ENCODE measurements around the gene SULT1A1.
"Not testable (repeated sequence)": the region's sequence is repeated elsewhere in the genome, so short reads cannot be mapped to it uniquely, and the experiment has no call there.

The SULT1A1 gene

DNA sequence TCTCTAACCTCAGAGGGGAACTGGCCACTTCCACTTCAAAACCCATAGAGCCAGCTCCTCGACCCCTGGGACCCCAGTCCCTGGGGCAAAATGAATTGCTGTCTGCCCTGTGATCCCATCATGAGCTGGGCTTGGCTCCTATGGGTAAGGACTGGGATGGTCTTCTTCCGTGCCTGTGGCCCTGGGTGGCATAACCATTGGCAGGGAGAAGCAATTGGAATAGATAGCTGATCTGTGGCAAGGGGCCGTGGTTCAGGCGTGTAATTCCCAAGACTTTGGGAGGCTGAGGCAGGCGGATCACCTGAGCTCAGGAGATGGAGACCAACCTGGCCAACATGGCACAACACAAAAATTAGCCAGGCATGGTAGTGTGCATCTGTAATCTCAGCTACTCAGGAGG is 17.3 kb downstream of the SULT1A1 start:
- no peak for DNase-seq (ENCODE audit: low read depth, low spot score)
- H3K27ac ChIP-seq = no peak overlapping the region

DNA sequence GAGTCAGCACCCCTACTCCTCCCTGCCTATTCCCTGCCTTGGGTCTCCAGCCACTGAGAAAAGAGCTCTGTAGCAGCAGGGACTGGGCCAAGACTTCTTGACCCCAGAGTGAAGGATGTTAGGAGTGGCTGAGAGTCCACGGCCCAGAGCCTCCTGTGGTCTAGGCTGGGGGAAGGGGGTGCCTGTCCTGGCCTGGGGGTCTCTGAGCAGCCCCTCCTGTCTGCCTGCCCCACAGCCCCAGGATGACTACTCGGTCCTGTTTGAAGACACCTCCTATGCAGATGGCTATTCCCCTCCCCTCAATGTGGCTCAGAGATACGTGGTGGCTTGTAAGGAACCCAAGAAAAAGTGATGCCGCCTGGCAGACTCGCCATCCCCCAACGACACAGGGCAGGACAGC is 18.5 kb downstream of the SULT1A1 start:
- H3K27ac ChIP-seq = no peak overlapping the region
- no peak for DNase-seq (ENCODE audit: low read depth, low spot score)

GRCh38 chr16:28590384-28591340 is 19.2 kb downstream of the SULT1A1 start:
- no peak for DNase-seq (ENCODE audit: low read depth, low spot score)
- H3K27ac ChIP-seq = no peak overlapping the region

DNA sequence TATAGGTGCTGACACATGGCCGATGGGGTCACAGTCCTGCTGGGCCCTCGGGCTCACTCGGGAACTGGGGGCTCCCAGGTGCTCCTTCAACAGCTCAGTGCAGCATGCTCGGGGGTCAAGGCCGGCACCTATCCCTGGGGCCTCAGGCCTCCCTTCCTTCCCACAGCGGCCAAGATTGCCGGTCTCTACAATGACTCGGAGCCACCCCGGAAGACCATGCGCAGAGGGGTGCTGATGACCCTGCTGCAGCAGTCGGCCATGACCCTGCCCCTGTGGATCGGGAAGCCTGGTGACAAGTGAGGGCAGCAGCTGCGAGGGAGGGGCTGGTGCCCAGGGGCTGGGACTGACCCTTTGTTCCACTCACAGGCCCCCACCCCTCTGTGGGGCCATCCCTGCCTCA is 19.9 kb downstream of the SULT1A1 start:
- H3K27ac ChIP-seq = no peak overlapping the region
- DNase-seq (ENCODE audit: low read depth, low spot score) = no peak

DNA sequence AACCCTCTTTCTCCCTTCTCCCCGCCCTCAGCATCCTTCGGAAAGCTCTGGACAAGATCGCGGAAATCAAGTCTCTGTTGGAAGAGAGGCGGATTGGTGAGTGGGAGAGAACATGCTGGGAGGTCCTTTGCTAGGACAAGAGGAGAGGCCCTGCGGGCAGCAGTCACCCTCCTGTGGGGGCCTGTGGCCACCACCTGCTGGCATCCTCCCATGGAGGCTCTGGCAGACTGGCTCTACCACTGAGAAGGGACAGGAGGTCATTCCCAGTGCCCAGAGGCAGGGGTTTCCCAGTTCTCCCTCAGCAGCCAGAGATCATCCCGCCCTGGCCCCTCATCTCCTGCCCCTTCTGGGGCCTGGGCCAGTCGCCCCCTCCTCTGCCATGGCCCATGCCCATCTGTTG is 20.8 kb downstream of the SULT1A1 start:
- DNase-seq (ENCODE audit: low read depth, low spot score) = no peak
- no peak overlapping the region for H3K27ac ChIP-seq

- no peak overlapping the region for H3K27ac ChIP-seq
- DNase-seq (ENCODE audit: low read depth, low spot score) = no peak
These were observed 22.5 kb downstream of the SULT1A1 start for GRCh38 chr16:28587386-28587785.

DNA sequence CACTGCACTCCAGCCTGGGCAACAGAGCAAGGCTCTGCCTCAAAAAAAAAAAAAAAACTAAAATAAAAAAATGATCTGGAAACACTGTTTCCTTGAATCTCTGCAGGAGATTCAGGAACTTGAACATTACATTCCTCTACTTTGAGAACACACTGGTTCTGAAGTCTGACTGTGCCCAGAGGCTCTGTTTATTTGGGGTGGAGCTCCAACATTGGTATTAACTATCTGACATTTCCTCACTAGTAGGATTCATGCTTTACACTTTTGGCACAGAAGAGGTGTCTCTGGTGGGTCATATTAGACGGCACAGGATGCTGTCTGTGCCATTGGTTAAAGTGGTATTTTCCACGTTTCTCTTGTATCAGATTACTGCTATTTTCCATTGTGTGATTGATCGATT is 23.4 kb downstream of the SULT1A1 start:
- DNase-seq (ENCODE audit: low read depth, low spot score) = no peak
- no peak overlapping the region for H3K27ac ChIP-seq

- H3K27ac ChIP-seq = no peak overlapping the region
- no peak for DNase-seq (ENCODE audit: low read depth, low spot score)
These were observed 24.2 kb downstream of the SULT1A1 start for GRCh38 chr16:28585674-28586073.

GRCh38 chr16:28580726-28581315 is 29.0 kb downstream of the SULT1A1 start:
- no peak overlapping the region for H3K27ac ChIP-seq
- DNase-seq (ENCODE audit: low read depth, low spot score) = no peak

DNA sequence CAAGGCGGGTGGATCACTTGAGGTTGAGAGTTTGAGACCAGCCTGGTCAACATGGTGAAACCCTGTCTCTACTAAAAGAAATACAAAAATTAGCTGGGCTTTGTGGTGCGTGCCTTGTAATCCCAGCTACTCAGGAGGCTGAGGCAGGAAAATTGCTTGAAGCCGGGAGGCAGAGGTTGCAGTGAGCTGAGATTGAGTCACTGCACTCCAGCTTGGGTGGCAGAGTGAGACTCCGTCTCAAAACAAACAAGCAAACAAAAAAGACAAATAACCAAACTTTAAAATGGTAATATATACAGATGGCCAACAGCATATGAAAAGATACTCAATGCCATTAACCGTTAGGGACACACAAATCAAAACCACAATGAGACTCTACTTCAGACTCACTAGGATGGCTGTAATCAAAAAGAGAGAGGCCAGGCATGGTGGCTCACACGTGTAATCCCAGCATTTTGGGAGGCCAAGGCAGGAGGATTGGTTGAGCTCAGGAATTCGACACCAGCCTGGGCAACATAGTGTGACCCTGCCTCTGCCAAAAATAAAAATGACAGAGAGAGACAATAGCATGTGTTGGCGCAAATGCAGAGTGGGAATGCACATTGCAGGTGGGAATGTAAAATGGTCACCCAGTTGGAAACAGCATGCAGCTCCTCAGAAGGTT is 34.3 kb downstream of the SULT1A1 start:
- no peak for DNase-seq (ENCODE audit: low read depth, low spot score)

DNA sequence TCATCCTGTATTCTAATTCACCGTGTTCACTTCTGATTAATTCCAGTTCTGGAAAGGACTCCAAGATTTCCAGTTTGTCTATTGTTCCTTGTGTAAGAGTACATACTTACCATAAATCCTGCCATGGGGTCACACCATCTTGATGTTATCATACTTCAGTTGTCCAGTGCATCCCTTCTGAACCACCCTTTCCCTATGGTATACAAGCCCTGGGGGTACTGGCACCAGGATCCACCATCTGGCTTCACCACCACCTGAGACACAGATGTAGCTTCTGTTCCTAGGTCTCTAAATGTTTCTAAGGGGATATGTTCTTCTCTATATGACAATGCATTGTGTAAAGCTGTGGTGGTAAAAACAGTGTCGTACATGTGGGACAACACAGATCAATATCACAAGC is 34.9 kb downstream of the SULT1A1 start:
- no peak for DNase-seq (ENCODE audit: low read depth, low spot score)
- H3K27ac ChIP-seq = no peak overlapping the region

More for the DNA sequence above, 34.3 kb downstream of the SULT1A1 start:
- H3K27ac ChIP-seq = no peak overlapping the region

DNA sequence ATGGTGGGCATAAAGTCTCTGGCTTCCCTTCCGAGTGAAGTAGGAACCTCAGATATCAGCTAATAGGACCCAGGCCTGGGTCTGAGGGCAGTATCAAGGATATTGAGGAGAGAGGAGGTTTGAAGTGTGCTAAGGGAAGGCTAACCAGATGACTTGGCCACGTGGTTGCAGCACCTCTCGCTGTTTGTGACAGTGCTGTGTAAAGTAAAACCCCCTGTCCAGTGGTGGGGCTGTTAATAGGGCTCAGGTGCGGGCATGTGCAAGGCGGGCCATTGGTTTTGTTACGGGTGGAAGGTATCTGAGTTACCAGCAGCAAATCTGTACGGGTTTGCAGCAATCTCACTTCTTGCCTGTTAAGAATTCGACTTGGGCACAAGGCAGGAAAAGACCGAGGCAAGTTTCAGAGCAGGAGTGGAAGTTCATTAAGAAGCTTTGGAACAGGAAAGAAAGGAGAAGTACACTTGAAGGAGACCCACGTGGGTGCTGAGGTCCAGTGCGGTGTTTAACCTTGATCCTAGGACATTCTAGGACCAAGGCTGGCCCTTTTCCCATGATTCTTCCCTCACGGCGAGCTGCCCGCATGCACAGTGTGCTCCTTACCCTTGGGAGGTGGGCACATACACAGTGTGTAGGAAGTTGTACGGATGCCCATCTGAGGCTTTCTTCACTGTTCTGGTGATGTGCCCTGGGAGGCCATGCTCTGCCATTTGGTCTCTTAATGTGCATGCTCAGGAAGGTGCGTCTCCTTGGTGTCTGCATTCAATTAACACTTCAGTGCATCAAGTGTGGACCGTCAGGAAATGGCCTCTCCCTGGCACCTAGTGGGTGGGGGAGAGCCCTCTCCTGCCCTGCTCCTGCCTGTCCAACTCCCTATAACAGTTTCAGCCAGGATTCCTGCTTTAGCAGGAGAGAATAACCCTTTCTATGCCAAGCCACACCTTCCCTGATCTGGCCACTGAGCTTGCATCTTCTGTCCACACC is 35.8 kb downstream of the SULT1A1 start:
- no peak overlapping the region for H3K27ac ChIP-seq
- DNase-seq (ENCODE audit: low read depth, low spot score) = no peak

GRCh38 chr16:28572696-28573510 is 36.9 kb downstream of the SULT1A1 start:
- no peak for DNase-seq (ENCODE audit: low read depth, low spot score)

GRCh38 chr16:28569968-28570752 is 39.7 kb downstream of the SULT1A1 start:
- no peak for DNase-seq (ENCODE audit: low read depth, low spot score)
- H3K27ac ChIP-seq = no peak overlapping the region

More at GRCh38 chr16:28572696-28573510, 36.9 kb downstream of the SULT1A1 start:
- no peak overlapping the region for H3K27ac ChIP-seq

GRCh38 chr16:28569021-28569420 is 40.8 kb downstream of the SULT1A1 start:
- DNase-seq (ENCODE audit: low read depth, low spot score) = no peak
- no peak overlapping the region for H3K27ac ChIP-seq

GRCh38 chr16:28567292-28567691 is 42.6 kb downstream of the SULT1A1 start:
- no peak for DNase-seq (ENCODE audit: low read depth, low spot score)
- no peak overlapping the region for H3K27ac ChIP-seq

GRCh38 chr16:28566233-28566925 is 43.5 kb downstream of the SULT1A1 start:
- not testable (repeated sequence) for DNase-seq (ENCODE audit: low read depth, low spot score); H3K27ac ChIP-seq

GRCh38 chr16:28563218-28563617 is 46.6 kb downstream of the SULT1A1 start:
- no peak overlapping the region for H3K27ac ChIP-seq
- no peak for DNase-seq (ENCODE audit: low read depth, low spot score)
